OCI-LY3 (cell line): ENCODE data around the gene TMEM164.

Experiments
- H2AFZ ChIP-seq: fragments of 200-600, 300-600 bp; shearing (Covaris generic); 2 replicates; pipeline ENCODE4 v1.6.0; 2014; ENCODE audit warnings: antibody characterized with exemption, low read depth, low read length
- H3K27ac ChIP-seq: fragments of 200-600, 300-600 bp; sonication (generic); 2 replicates; pipeline ENCODE4 v1.5.1; 2014; ENCODE audit warnings: mild to moderate bottlenecking, low read length, moderate library complexity, mixed read lengths
- H3K27me3 ChIP-seq: fragments of 200-600, 300-600 bp; sonication (generic); 2 replicates; pipeline ENCODE4 v1.6.1; 2014; ENCODE audit warnings: low read depth, low read length, mixed read lengths
- H3K36me3 ChIP-seq: fragments of 200-600, 300-600 bp; sonication (generic); replicated peaks from 2 replicates; pipeline ENCODE3; 2014; ENCODE audit warnings: low read depth, low read length, mixed read lengths
- H3K4me1 ChIP-seq: fragments of 300-600, 200-600 bp; sonication (generic); 2 replicates; pipeline ENCODE4 v1.6.1; 2014; ENCODE audit warnings: low read length, mixed read lengths
- H3K4me2 ChIP-seq: fragments of 200-600, 300-600 bp; sonication (generic); 2 replicates; pipeline ENCODE4 v1.6.1; 2014; ENCODE audit warnings: low read length, mixed read lengths
- H3K4me3 ChIP-seq: fragments of 300-600, 200-600 bp; sonication (generic); 2 replicates; pipeline ENCODE4 v1.5.1; 2014; ENCODE audit warnings: antibody characterized with exemption, mild to moderate bottlenecking, low read length, moderate library complexity
- H3K79me2 ChIP-seq: fragments of 300-600, 200-600 bp; shearing (Covaris generic); 2 replicates; pipeline ENCODE4 v1.6.1; 2014; ENCODE audit warnings: mild to moderate bottlenecking, low read length, mixed read lengths
- H3K9ac ChIP-seq: fragments of 300-600, 200-600 bp; shearing (Covaris generic); 2 replicates; pipeline ENCODE4 v1.6.0; 2014; ENCODE audit warnings: mild to moderate bottlenecking, low read length, moderate library complexity
- H3K9me3 ChIP-seq: fragments of 200-600, 300-600 bp; shearing (Covaris generic); 2 replicates; pipeline ENCODE4 v1.6.1; 2014; ENCODE audit warnings: low read length, mixed read lengths; ENCODE audit not compliant: insufficient read depth
- H4K20me1 ChIP-seq: fragments of 200-600, 300-600 bp; sonication (generic); 2 replicates; pipeline ENCODE4 v1.6.1; 2016; ENCODE audit warnings: low read length, mixed read lengths; ENCODE audit not compliant: insufficient read depth
- EZH2phosphoT487 ChIP-seq: fragments of 200-600 bp; shearing (Covaris generic); IDR thresholded peaks from 2 replicates; pipeline ENCODE4 v1.6.1; 2018; ENCODE audit warnings: antibody characterized with exemption, mixed run types, low read depth
- TF ChIP-seq, protein P1 (sequence below): fragments of 200-600, 300-600 bp; sonication (generic); IDR thresholded peaks from 2 replicates; pipeline ENCODE4 v1.5.1; 2014; ENCODE audit warnings: antibody characterized with exemption, low read length, low read depth

Gene TMEM164

DNA sequence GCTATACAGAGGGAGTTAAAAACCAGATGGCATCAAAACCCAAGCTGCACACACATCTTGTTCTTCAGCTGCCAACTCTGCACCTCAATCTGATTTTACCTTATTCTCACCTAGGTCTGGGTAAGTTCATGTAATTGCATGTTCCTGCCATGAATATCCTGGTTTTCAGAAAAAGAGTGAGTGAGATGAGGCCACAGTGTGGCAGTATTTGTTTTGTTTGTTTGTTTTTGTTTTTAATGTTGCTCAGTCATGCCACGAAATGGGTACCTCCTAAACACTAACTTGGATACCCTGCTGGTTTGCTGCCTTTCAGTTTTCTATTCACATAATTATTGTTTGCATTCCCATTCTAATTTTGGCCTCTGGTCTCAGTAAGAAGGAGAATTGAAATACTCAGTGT, 22.5 kb downstream of the TMEM164 start:
- Histone ChIP-seq H4K20me1 (no peaks in the 10 kb centered on the region; the same call in 1 of the 2 replicates), H3K4me2 (no peak overlapping the region)

DNA sequence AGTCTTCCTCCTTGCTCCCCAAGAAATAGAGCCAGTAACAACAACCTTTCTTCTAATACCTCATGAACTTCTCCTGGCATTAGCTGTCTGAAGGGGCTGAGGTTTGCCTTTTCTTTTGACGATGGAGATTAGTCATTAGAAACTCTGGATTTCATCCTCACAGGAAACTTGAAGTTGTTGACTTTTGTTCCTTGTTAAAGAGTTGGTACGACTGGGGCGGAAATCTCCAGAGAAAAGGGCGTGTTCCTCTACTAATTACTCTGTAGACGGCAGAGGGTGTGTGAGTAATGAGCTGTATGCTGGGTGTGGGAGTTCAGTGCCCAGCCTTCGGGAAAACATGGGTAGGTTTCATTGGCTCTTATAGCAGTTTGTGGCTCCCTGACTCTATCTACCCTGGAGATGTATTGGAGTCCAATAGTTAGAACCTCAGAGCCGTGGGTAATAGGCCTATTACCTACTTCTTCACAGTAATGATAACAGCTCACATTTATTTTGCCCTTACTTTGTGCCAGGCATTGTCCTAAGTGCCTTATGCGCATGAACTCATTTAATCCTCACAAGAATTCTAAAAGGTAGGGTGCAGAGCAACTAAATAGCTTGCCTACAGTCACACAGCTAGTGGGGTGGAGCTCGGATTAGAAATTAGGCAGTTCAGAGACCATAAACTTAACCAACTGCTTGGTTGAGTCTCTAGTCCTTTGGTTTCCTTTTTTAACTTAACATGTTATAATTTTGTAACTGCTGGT, 23.4 kb downstream of the TMEM164 start:
- H3K79me2 ChIP-seq: 0 out of 2 replicates have a peak, but pooled peaks cover 2% of the 10 kb centered on the region
- peaks cover 27% of the 10 kb centered on the region for H3K4me1 ChIP-seq
- H3K9me3 ChIP-seq: no peaks in the 10 kb centered on the region
- no peak overlapping the region for H3K9ac ChIP-seq
- peaks cover 19% of the 10 kb centered on the region for H3K36me3 ChIP-seq
- H4K20me1 ChIP-seq: no peaks in the 10 kb centered on the region; the same call in 1 of the 2 replicates
- H3K27ac ChIP-seq: no peak overlapping the region
- no peak overlapping the region for H3K4me3 ChIP-seq
- no peak overlapping the region for H3K4me2 ChIP-seq
- H3K27me3 ChIP-seq: no peaks in the 10 kb centered on the region
- H2AFZ ChIP-seq: no peak overlapping the region
- TF ChIP-seq, protein P1, sequence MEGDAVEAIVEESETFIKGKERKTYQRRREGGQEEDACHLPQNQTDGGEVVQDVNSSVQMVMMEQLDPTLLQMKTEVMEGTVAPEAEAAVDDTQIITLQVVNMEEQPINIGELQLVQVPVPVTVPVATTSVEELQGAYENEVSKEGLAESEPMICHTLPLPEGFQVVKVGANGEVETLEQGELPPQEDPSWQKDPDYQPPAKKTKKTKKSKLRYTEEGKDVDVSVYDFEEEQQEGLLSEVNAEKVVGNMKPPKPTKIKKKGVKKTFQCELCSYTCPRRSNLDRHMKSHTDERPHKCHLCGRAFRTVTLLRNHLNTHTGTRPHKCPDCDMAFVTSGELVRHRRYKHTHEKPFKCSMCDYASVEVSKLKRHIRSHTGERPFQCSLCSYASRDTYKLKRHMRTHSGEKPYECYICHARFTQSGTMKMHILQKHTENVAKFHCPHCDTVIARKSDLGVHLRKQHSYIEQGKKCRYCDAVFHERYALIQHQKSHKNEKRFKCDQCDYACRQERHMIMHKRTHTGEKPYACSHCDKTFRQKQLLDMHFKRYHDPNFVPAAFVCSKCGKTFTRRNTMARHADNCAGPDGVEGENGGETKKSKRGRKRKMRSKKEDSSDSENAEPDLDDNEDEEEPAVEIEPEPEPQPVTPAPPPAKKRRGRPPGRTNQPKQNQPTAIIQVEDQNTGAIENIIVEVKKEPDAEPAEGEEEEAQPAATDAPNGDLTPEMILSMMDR: no peak
- no peak for TF ChIP-seq EZH2phosphoT487

More for the DNA sequence above, 22.5 kb downstream of the TMEM164 start:
- H3K9ac ChIP-seq: no peak overlapping the region
- no peak overlapping the region for H3K27ac ChIP-seq
- H2AFZ ChIP-seq: no peak overlapping the region
- H3K27me3 ChIP-seq: no peaks in the 10 kb centered on the region
- H3K4me3 ChIP-seq: no peak overlapping the region
- no peaks in the 10 kb centered on the region for H3K9me3 ChIP-seq
- H3K79me2 ChIP-seq: 0 out of 2 replicates have a peak, but pooled peaks cover 4% of the 10 kb centered on the region
- peaks cover 20% of the 10 kb centered on the region for H3K36me3 ChIP-seq
- peaks cover 34% of the 10 kb centered on the region for H3K4me1 ChIP-seq
- no peak for TF ChIP-seq EZH2phosphoT487
- TF ChIP-seq, protein P1: no peak

DNA sequence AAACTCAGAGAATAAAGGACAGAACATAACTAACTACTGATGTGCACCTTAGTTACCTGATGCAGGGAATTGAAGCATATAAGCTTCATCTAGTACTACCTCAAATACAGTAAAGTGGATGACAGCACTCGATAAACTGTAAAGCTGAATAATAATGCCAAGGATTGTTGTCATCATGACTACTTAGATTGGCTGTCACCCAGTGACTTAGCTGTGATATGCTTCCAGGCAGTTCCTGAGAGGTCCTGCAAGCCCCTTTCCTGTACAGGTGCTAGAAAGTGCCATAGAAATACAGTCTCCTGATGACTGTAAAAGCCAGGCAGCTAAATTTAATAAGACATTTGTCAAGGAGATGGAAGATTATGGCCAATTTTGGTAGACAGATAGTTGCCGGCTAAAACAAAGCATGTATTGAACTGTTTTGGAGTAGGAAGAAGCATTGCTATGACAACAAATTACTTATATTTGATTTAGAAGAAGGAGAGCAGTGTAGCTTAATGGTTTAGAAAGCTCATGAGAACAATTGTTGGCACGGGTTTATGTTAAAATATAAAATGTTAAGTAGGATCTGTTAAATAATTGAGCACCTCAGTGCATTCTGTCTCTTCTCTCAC, 29.7 kb downstream of the TMEM164 start:
- H3K27ac ChIP-seq: no peak overlapping the region

DNA sequence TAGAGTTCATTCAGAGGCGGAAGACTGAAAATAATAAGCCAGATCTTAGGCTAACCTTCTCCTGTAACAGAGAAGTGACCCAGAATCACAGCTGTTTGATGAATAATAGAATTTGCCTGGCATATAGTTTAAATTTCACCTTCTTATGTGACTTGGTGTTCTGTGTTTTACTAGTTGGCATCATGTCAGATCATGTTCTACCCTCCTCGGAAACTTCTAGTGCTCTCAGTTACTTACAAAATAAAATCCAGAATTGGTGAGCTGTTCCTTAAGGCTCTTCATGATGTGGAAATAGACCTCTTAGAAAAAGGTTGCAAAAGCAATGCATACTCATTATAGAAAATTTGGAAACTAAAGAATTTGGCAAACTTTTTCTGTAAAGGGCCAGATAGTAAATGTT, 31.1 kb downstream of the TMEM164 start:
- Histone ChIP-seq H3K79me2 (peaks cover 7% of the 10 kb centered on the region; the same call in 1 of the 2 replicates), H4K20me1 (peaks cover 8% of the 10 kb centered on the region; the same call in 1 of the 2 replicates)
- TF ChIP-seq, protein P1: no peak
- no peak for TF ChIP-seq EZH2phosphoT487

More for the DNA sequence above, 29.7 kb downstream of the TMEM164 start:
- Histone ChIP-seq H3K4me1 (peaks cover 7% of the 10 kb centered on the region; the same call in 1 of the 2 replicates), H3K4me2 (no peak overlapping the region), H3K79me2 (peaks cover 7% of the 10 kb centered on the region; the same call in 1 of the 2 replicates), H3K4me3 (no peak overlapping the region), H3K9ac (no peak overlapping the region), H2AFZ (no peak overlapping the region), H3K27me3 (no peaks in the 10 kb centered on the region), H3K9me3 (no peaks in the 10 kb centered on the region), H4K20me1 (peaks cover 8% of the 10 kb centered on the region; the same call in 1 of the 2 replicates), H3K36me3 (peaks cover 2% of the 10 kb centered on the region)
- no peak for TF ChIP-seq EZH2phosphoT487

More for the DNA sequence above, 31.1 kb downstream of the TMEM164 start:
- no peak overlapping the region for H3K27ac ChIP-seq
- peaks cover 2% of the 10 kb centered on the region for H3K36me3 ChIP-seq
- H3K9ac ChIP-seq: no peak overlapping the region
- H3K27me3 ChIP-seq: no peaks in the 10 kb centered on the region
- H3K4me1 ChIP-seq: peaks cover 7% of the 10 kb centered on the region; the same call in 1 of the 2 replicates
- H3K9me3 ChIP-seq: no peaks in the 10 kb centered on the region
- H3K4me2 ChIP-seq: no peak overlapping the region
- no peak overlapping the region for H2AFZ ChIP-seq
- H3K4me3 ChIP-seq: no peak overlapping the region
